Nephron (organoid): Measurements from ENCODE around the gene FBXO39.
"Not testable (repeated sequence)": the region's sequence is repeated elsewhere in the genome, so short reads cannot be mapped to it uniquely, and the experiment has no call there.

Experiments
- H3K27ac Mint-ChIP-seq, 3 experiments: 2 replicates each; pipeline ENCODE4 v1.8.0; 2020; ENCODE audit warnings: mixed read lengths in 3 of 3, mild to moderate bottlenecking in 2 of 3, moderate library complexity in 1 of 3
- H3K27me3 Mint-ChIP-seq: 2 replicates; pipeline ENCODE4 v1.8.0; 2021; ENCODE audit warnings: low read depth, mild to moderate bottlenecking, moderate library complexity, mixed read lengths
- H3K36me3 Mint-ChIP-seq: 2 replicates; pipeline ENCODE4 v1.8.0; 2020; ENCODE audit warnings: low read depth, mixed read lengths
- H3K4me1 Mint-ChIP-seq: 2 replicates; pipeline ENCODE4 v1.8.0; 2020; ENCODE audit warnings: mixed read lengths
- H3K4me3 Mint-ChIP-seq, 3 experiments: 2 replicates each; pipeline ENCODE4 v1.8.0; 2020; ENCODE audit warnings: mild to moderate bottlenecking in 3 of 3, mixed read lengths in 3 of 3, moderate library complexity in 2 of 3
- H3K9me3 Mint-ChIP-seq: 2 replicates; pipeline ENCODE4 v1.8.0; 2020; ENCODE audit warnings: mixed read lengths
- CTCF ChIP-seq, 3 experiments: fragments of 200-600 bp; sonication (generic); IDR thresholded peaks; one replicate each; pipeline ENCODE4 v1.5.0; 2021; ENCODE audit warnings: antibody characterized with exemption in 3 of 3; ENCODE audit not compliant: unreplicated experiment in 3 of 3

Gene FBXO39

GRCh38 chr17:6775871-6776405 lies at the start of gene FBXO39:
Gene FBXO39, plus strand, starts transcription at chr17:6776215. Its CDS starts 3,654 bp downstream, at chr17:6779869.
- Mint-ChIP-seq H3K27ac (no peak within 1 kb of the TSS), H3K4me3 (peak within 1 kb of the TSS in 1 of 3 experiments; percentile 37), H3K9me3 (peaks cover 20% of the 10 kb centered on the region), H3K36me3 (no peaks in the 10 kb centered on the region), H3K27me3 (peaks cover 96% of the 10 kb centered on the region), H3K4me1 (no peaks in the 10 kb centered on the region)
- no peak for TF ChIP-seq CTCF (IDR thresholded peaks at IDR 0.05; ENCODE audit: unreplicated experiment in 3 of 3)

- no peaks in the 10 kb centered on the region for H3K9me3 Mint-ChIP-seq
- H3K36me3 Mint-ChIP-seq: no peaks in the 10 kb centered on the region
- no peak overlapping the region for H3K4me3 Mint-ChIP-seq
- H3K27me3 Mint-ChIP-seq: peaks cover 17% of the 10 kb centered on the region
- H3K27ac Mint-ChIP-seq: no peak overlapping the region
- TF ChIP-seq CTCF (IDR thresholded peaks at IDR 0.05; ENCODE audit: unreplicated experiment in 3 of 3): no peak
- H3K4me1 Mint-ChIP-seq: no peaks in the 10 kb centered on the region
These were observed 46.5 kb upstream of the FBXO39 start for GRCh38 chr17:6729531-6729930.

- not testable (repeated sequence) for H3K9me3 Mint-ChIP-seq, H3K4me1 Mint-ChIP-seq, H3K4me3 Mint-ChIP-seq, H3K27ac Mint-ChIP-seq, H3K36me3 Mint-ChIP-seq
- H3K27me3 Mint-ChIP-seq: peaks cover 20% of the 10 kb centered on the region
These were observed 29.4 kb upstream of the FBXO39 start for GRCh38 chr17:6746665-6747064.

GRCh38 chr17:6748617-6749016 lies 27.4 kb upstream of the FBXO39 start:
- Mint-ChIP-seq H3K4me1 (peaks cover 4% of the 10 kb centered on the region), H3K27me3 (peaks cover 17% of the 10 kb centered on the region), H3K4me3 (no peak overlapping the region), H3K27ac (no peak overlapping the region), H3K36me3 (no peaks in the 10 kb centered on the region), H3K9me3 (no peaks in the 10 kb centered on the region)
- TF ChIP-seq CTCF (IDR thresholded peaks at IDR 0.05; ENCODE audit: unreplicated experiment in 3 of 3): no peak

- H3K36me3 Mint-ChIP-seq: no peaks in the 10 kb centered on the region
- H3K27ac Mint-ChIP-seq: no peak overlapping the region
- H3K9me3 Mint-ChIP-seq: no peaks in the 10 kb centered on the region
- H3K4me3 Mint-ChIP-seq: no peak overlapping the region
- TF ChIP-seq CTCF (IDR thresholded peaks at IDR 0.05; ENCODE audit: unreplicated experiment in 3 of 3): no peak
- peaks cover 17% of the 10 kb centered on the region for H3K27me3 Mint-ChIP-seq
- H3K4me1 Mint-ChIP-seq: peaks cover 4% of the 10 kb centered on the region
These were observed 26.5 kb upstream of the FBXO39 start for GRCh38 chr17:6749519-6749918.

- TF ChIP-seq CTCF (IDR thresholded peaks at IDR 0.05; ENCODE audit: unreplicated experiment in 3 of 3): no peak
- peaks cover 10% of the 10 kb centered on the region for H3K4me1 Mint-ChIP-seq
- H3K27ac Mint-ChIP-seq: peak overlapping the region; percentile 48 to 82 (median 48)
- H3K36me3 Mint-ChIP-seq: no peaks in the 10 kb centered on the region
- H3K4me3 Mint-ChIP-seq: no peak overlapping the region
- H3K9me3 Mint-ChIP-seq: no peaks in the 10 kb centered on the region
- H3K27me3 Mint-ChIP-seq: peaks cover 13% of the 10 kb centered on the region
These were observed 23.7 kb upstream of the FBXO39 start for GRCh38 chr17:6752068-6752909.
